Gastrocnemius medialis (tissue), 4 donors: ENCODE results near the gene TAOK3.

Experiments
- CTCF ChIP-seq, 5 experiments: fragments of 450-650 bp in 3 of 5; fragments of 200-600 bp in 2 of 5; sonication (generic) in 2 of 5; IDR thresholded peaks in 4 of 5; conservative IDR thresholded peaks in 1 of 5; 1 replicate in 4 of 5; 2 replicates in 1 of 5; pipeline ENCODE4 v1.5.1; 2016 to 2019; ENCODE audit warnings: antibody characterized with exemption in 5 of 5, mild to moderate bottlenecking in 3 of 5, moderate library complexity in 3 of 5
- POLR2A ChIP-seq, 2 donors: fragments of 450-650 bp; IDR thresholded peaks; one replicate each; pipeline ENCODE4 v1.6.1; 2017; ENCODE audit warnings: antibody characterized with exemption in 2 of 2, mild to moderate bottlenecking in 2 of 2, moderate library complexity in 2 of 2

GRCh38 chr12:118304093-118304492 is 68.6 kb downstream of the TAOK3 start:
- TF ChIP-seq CTCF (IDR thresholded peaks at IDR 0.05 in 4 of 5, conservative IDR thresholded peaks at IDR 0.05 in 1 of 5) (no peak), POLR2A (IDR thresholded peaks at IDR 0.05) (no peak)
